ENCODE measurements around the gene KIAA0930.
"Not testable (repeated sequence)": the region's sequence is repeated elsewhere in the genome, so short reads cannot be mapped to it uniquely, and the experiment has no call there.

Gene KIAA0930

DNA sequence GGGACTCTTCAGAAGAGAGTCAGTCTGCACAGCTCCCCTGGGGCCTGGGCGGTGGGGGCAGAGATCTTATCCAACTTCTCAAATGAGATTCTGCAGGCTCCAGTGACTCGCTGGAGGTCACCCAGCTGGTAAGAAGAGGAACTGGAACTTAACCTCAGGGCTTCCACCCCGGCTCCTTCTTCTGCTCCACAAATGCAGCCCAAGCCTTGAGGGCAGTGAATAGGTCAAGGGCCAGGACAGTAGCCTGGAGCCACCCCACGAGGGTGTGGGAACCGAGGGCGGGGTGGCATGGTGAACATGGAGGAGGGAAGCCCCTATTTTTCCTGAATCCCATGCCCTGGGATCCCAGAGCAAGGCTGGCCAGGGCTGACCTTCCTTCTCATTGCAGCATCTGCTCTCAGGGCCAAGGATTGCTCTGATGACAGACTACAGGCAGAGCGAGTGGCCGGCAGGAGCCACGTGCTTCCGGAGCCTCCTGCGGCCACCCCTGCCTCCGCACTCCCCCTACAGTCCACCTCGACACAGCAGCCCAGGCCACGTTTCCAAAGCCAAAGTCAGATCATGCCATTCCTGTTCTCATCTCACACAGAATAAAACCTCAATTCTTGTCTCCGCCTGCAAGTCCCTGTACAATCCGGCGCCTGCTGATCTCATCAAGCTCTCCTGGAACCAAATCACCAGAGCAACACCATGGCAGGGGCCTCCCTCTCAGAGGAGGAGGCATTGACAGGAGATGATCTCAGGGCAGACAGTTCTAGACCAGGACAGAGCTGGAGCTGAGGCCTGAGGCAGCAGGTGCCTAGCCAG is 23.0 kb upstream of the KIAA0930 start:
- H3K9me3 ChIP-seq (ENCODE audit: severe bottlenecking): no peaks in the 10 kb centered on the region
- peak; percentile 92 for TF ChIP-seq CTCF (IDR thresholded peaks at IDR 0.05; ENCODE audit: low read depth, low read length)
- DNase-seq: peak; percentile 84
- H3K4me3 ChIP-seq (ENCODE audit: low read depth, low read length): no peak overlapping the region
- H3K27me3 ChIP-seq (ENCODE audit: insufficient read depth, low read depth, severe bottlenecking): no peaks in the 10 kb centered on the region
- no peaks in the 10 kb centered on the region for H3K36me3 ChIP-seq
- peak overlapping the region; percentile 44 for H3K27ac ChIP-seq

- Histone ChIP-seq H3K4me3 (ENCODE audit: low read depth, low read length) (no peak overlapping the region), H3K27me3 (ENCODE audit: insufficient read depth, low read depth, severe bottlenecking) (no peaks in the 10 kb centered on the region), H3K27ac (peak overlapping the region; percentile 44; the same call in 1 of the 2 replicates), H3K9me3 (ENCODE audit: severe bottlenecking) (no peaks in the 10 kb centered on the region), H3K36me3 (no peaks in the 10 kb centered on the region)
- DNase-seq: no peak
- no peak for TF ChIP-seq CTCF (IDR thresholded peaks at IDR 0.05; ENCODE audit: low read depth, low read length)
Observed at GRCh38 chr22:45262931-45263462, 22.3 kb upstream of the KIAA0930 start.

DNA sequence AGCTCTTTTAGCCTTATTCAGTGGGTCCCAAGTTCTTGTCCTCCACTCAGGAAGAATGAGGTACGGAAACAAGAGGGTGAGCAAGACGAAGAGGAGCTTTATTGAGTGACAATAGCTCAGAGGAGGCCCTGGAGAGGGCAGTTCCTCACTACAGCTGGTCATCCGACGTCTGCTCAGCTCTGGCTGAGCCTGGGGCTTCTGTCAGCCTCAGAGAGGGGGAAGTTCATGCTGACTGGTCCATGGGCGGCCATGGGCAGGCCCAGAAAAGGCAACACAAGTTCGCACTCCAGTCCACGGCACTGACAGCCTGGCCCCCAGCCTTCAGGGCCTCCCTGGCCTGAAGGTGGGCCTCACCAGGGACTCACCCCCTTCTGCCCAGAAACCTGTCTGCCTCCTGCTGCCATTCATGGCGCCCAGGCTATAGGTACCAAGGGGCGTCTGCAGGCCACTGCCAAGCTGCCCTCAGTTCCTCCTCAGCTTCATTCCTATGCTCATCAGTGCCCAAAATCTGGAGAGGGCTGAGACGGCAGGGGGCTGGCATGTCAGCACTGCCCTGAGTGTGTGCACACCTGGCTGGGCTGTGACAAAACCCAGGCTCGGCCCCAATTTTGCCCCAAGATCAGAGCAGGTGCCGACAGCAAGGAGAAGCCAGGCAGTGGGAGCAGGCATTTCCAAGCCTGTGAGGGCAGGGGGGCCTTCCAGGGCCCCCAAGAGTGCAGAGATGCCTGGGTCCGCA is 21.7 kb upstream of the KIAA0930 start:
- no peak for DNase-seq
- Histone ChIP-seq H3K4me3 (ENCODE audit: low read depth, low read length) (no peak overlapping the region), H3K27ac (no peak overlapping the region)

GRCh38 chr22:45261407-45262088 is 20.9 kb upstream of the KIAA0930 start:
- no peaks in the 10 kb centered on the region for H3K9me3 ChIP-seq (ENCODE audit: severe bottlenecking)
- H3K36me3 ChIP-seq: no peaks in the 10 kb centered on the region
- no peak for DNase-seq
- no peak for TF ChIP-seq CTCF (IDR thresholded peaks at IDR 0.05; ENCODE audit: low read depth, low read length)
- no peak overlapping the region for H3K4me3 ChIP-seq (ENCODE audit: low read depth, low read length)
- H3K27ac ChIP-seq: no peak overlapping the region
- H3K27me3 ChIP-seq (ENCODE audit: insufficient read depth, low read depth, severe bottlenecking): no peaks in the 10 kb centered on the region

More for the DNA sequence above, 21.7 kb upstream of the KIAA0930 start:
- Histone ChIP-seq H3K27me3 (ENCODE audit: insufficient read depth, low read depth, severe bottlenecking) (no peaks in the 10 kb centered on the region), H3K9me3 (ENCODE audit: severe bottlenecking) (no peaks in the 10 kb centered on the region), H3K36me3 (no peaks in the 10 kb centered on the region)
- no peak for TF ChIP-seq CTCF (IDR thresholded peaks at IDR 0.05; ENCODE audit: low read depth, low read length)

DNA sequence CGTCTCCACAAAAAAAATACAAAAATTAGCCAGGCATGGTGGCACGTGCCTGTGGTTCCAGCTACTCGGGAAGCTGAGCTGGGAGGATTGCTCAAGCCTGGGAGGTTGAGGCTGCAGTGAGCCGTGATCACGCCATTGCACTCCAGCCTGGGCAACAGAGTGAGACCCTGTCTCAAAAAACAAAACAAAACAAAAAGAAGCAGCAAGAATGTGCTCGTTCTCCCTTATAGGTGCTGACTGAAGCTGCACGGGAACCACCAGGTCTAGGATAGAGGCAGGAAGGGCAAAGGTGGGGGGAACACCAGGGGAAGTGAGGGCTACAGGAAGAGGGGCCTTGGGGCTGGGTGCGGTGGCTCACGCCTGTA is 19.7 kb upstream of the KIAA0930 start:
- H3K27me3 ChIP-seq (ENCODE audit: insufficient read depth, low read depth, severe bottlenecking); H3K9me3 ChIP-seq (ENCODE audit: severe bottlenecking); H3K27ac ChIP-seq; H3K36me3 ChIP-seq; DNase-seq; H3K4me3 ChIP-seq (ENCODE audit: low read depth, low read length): not testable (repeated sequence)
